HG03060 (cell line): ENCODE measurements around the gene ZKSCAN2.

Source experiments
- ATAC-seq: cut with Tn5 transposase; IDR thresholded peaks from one replicate; pipeline ENCODE4 v1.9.1; 2021; ENCODE audit warnings: low read depth, moderate number of reproducible peaks; ENCODE audit not compliant: unreplicated experiment

ZKSCAN2 gene

DNA sequence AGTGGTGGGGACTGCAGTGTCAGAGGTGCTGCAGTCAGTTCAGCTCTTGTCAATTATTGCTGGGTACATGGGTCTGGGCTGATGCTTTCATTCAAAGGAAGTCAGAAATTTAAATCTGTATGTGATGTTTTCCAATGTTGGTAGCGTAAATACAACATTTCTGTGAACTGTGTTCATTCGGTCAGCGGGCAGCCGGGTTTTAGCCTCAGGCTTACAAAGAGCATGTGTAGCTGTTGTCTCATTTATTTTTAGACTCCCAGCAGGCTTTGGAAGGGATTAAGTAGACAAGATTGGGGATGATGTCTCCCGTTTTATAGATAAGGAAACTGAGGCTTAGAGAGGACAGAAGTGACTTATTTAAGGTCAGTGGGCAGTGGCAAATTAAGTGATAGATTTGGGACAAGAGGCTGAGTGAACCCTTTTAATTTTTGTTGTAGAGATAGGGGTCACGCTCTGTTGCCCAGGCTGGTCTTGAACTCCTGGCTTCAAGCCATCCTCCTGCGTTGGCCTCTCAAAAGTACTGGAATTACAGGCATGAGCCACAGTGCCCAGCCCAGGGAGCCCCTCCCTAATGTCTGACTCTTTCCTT, 32.8 kb downstream of the ZKSCAN2 start:
- ATAC-seq: no peak

DNA sequence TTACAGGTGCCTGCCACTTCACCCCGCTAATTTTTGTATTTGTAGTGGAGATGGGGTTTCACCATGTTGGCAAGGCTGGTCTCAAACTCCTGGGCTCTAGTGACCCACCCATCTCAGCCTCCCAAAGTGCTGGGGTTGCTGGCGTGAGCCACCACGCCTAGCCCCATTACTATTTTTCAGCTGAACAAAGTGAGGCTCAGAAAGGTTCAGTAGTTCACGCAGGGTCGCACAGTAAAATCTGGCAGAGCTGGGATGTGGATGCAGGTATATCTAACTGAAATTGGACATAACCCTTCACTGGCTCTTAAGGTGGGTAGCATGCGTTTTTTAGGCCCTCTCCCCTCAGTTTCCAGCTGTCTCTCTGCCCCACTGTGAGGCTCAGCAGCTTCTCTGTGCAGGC, 33.7 kb downstream of the ZKSCAN2 start:
- no peak for ATAC-seq

DNA sequence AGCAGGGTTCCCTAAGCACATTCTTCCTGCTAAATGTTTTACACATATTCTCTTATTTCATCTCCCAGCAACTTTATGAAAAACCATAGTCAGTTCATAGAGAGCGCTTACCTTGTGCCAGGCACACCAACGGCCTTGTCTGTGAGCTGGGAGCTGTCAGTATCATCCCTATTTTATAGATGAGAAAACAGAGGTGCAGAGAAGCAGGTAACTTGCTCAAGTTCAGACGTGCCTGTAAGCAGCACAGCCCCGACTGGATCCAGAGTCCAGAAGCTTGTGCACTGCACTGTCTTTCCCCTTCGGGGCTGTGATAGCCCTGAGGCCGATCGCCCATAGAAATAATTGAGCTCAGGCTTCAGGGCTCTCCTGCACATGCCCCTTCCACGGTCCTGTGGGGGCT, 34.7 kb downstream of the ZKSCAN2 start:
- no peak for ATAC-seq

DNA sequence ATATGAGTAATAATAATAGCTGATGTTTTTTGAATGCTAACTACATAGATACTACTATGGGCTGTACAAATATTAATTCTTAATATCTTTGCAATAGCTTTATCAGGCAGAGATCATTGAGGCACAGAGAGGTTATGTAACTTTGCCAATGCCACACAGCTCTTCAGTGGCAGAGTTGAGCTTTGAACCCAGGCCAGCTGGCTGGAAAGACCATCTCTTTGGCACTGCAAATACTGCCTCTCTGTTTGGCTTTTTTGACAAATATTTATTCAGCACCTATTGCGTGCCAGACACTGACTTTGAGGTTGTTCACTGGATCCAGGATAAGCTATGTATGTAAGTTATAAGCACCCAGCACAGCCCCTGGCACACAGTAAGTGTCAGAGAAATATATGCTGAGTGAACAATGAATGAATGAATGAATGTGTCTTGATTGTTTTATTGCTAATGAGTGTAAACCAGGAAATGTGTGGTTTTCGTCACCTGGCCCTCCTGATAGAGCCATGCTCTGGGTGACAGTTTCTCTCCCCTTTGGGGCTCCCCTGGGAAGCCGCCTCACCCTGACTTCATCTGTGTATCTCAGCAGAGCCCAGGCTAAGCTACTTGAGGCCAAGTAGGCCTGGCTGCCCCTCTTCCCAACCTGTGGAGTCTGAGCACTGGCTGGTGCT, 38.4 kb downstream of the ZKSCAN2 start:
- ATAC-seq: no peak

DNA sequence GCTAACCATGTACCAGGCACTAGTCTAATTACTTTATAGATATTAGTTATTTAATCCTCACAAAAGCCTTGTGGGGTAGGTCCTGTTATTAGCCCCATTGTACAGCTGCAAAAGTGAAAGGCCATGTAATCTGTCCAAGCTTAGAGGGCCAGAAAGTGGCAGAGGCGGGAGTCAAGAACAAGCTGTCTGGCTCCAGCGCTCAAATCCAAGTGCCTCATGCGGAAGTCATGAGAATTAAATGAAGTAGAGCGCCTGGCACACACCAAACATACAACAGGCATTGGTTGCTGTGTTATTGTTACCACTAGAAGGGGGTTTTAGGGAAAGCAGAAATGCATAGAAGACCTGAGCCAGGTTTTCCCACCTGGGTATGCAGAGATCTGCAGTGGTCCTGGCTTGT, 39.7 kb downstream of the ZKSCAN2 start:
- no peak for ATAC-seq

DNA sequence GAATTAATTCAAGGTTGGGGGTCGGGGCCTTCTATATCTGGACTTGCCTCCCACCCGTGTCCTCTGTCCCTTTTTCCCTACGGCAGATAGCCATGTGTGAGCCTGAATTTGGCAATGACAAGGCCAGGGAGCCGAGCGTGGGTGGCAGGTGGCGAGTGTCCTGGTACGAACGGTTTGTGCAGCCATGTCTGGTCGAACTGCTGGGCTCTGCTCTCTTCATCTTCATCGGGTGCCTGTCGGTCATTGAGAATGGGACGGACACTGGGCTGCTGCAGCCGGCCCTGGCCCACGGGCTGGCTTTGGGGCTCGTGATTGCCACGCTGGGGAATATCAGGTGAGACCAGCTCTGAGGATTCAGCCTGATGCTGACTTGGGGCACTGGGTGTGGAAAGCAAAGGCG, 40.5 kb downstream of the ZKSCAN2 start:
- ATAC-seq: no peak

DNA sequence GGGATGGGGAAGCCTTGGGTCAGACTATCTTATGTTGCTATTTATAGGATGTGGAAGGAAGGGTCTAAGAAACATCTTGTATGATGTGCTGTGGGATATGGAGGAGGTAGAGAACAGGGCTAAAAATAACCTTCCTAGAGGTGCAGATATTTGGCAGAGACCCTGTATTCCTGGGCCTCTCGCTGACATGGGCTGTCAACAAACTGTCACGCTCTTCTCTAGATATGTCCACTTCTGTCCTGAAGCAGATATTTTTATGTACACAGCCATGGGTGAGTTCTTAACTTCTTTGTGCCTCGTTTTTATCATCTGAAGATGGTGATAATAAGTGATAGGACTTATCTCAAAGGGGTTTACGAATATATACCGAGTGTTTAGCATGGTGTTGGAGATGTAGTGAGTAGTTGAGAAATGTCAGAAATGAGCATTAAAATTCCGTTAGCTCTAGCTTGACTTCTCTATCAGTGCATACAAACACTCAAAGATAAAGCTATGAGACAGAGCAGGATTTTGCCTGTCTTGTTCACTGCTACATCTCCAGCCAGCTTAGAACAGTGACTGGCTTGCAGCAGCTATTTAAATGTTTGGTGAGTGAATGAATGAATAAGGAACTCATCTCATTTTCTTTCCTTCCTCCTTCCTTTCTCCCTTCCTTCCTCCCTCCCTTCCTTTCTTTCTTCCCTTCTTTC, 43.8 kb downstream of the ZKSCAN2 start:
- ATAC-seq: no peak

DNA sequence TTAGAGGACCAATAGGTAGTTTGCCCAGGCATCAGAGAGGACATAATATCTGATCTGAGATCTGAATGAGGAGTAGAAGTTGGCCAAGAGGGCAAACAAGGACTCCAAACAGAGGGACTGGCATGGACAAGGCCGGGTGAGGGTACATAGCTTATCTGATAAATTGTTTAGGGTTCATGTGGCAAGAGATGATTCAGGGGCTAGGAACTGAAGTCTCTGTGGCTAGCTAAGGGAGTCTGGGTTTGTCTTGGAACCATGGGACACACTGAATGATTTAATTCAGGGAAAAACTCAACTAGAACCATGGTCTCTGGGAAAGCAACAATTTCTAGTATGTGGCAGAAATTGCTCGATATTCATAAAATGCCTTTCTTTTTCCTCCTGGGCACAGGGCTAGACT, 45.0 kb downstream of the ZKSCAN2 start:
- no peak for ATAC-seq

DNA sequence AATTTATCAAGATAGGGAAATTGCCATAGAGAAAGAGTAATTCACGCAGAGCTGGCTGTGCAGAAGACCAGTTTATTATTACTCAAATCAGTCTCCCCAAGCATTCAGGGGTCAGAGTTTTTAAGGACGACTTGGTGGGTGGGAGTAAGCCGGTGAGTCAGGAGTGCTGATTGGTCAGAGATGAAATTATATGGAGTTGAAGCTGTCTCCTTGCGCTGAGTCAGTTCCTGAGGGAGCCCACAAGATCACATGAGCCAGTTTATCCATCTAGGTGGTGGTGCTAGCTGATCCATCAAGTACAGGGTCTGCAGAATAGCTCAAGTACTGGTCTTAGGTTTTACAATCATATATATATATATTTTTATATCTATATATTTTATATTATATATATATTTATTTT, 46.9 kb downstream of the ZKSCAN2 start:
- ATAC-seq: no peak

DNA sequence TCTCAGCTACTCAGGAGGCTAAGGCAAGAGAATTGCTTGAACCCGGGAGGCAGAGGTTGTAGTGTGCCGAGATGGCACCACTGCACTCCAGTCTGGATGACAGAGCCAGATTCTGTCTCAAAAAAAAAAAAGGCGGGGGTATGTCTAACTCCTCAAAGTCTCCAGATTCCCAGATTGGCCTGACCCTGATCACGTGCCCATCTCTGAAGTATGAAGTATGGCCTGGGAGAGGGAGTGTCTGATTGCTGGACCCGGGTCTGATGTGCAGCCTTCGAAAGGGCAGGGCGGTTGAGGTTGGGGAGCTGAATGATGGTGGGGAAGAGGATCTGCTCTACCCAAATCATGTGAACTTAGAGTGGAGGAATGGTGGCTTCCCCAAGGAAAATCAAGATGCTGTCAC, 58.2 kb downstream of the ZKSCAN2 start:
- no peak for ATAC-seq

DNA sequence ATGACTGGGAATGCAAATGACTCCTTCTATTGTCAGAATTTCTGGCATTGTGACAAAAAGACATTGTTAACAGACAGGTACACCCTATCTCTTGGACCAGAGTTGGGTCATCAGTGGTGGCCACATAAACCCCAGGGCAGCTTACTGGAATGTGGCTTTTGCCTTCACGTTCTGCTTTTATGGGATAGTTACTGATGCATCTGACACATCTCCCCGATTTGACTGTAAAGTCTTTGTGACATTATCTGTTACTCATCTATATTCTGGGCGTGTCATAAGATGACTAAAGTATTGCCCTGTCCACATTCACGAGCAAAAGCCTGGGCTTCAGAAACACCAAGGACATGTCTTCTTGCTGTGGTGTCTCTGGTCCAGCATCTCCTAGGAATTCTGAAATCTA, 59.6 kb downstream of the ZKSCAN2 start:
- no peak for ATAC-seq

DNA sequence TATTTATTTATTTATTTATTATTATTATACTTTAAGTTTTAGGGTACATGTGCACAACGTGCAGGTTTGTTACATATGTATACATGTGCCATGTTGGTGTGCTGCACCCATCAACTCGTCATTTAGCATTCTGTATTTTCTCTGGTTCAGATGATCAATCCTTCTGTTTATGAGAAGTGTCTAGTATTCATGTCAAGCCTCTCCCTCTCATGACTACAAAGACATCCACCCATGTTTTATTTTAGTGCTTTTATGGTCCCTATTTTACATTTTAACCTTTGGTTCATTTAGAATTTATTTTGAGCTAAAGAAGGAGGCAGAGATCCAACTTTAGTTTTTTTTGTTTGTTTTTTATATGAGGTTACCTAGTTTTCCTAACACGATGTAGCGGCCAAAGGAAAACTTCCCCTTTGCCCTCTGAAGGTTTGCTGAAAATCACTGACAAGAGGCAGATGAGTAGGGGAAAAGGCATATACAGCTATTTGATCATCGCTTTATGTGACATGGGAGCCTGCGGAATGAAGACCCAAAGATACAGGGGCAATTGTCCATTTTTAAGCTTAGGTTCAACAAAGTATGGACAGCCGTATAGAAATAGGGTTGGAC, 63.3 kb downstream of the ZKSCAN2 start:
- no peak for ATAC-seq

DNA sequence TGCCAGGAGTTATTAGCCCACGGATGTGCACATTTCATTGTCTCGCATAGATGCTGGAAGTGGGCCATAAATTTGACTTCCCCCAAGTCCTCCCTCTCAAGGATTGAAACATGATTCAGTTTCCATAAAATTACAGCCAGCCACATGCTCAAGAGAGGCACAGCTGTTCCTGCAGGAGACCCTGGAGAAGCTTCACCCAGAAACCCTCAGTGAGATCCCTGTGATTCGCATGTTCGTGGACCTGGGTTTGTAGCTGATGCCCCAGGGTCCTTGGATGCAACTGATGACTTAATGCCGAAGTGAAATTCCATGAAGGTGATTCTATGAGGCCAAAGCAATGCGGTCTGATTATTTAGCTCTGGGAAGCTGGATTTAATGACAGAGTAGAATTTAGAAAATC, 65.5 kb downstream of the ZKSCAN2 start:
- no peak for ATAC-seq

DNA sequence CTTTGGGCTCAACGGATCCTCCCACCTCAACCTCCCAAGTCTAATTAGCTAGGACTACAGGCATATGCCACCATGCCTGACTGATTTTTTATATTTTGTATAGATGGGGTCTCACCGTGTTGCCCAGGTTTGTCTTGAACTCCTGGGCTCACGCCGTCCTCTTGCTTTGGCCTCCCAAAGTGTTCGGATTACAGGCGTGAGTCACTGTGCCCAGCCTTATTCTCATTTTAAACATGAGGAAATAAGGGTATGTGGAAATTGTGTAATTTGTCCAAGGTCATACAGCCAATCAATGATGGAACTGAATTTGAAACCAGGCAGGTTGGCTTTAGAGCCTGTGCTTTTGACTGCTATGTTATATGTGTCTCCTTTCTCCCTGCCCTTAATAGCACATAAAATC, 68.3 kb downstream of the ZKSCAN2 start:
- ATAC-seq: no peak

DNA sequence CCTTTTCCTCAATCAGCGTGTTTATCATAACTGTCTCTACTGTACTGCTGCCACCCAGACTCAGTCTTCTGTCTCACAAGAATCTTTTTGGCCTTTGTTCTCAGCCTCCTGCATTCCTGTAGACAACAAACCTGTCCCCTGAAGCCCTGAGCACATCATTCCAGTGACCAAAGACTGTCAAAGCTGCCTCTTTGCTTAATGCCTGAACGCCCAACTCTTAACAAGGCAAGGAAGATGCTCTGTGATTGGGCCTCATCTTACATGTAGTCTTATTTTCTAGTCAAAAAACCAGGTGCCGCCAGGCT, 70.2 kb downstream of the ZKSCAN2 start:
- no peak for ATAC-seq
